Measurements from ENCODE around the gene FUT3. TPM values are rescaled to one million over a fixed set of nuclear protein-coding genes. Genes with fewer than 3 reads are reported as not detected.

FUT3 gene
- total RNA-seq, 1 donor from 2014 or later, result 1.4 TPM

DNA sequence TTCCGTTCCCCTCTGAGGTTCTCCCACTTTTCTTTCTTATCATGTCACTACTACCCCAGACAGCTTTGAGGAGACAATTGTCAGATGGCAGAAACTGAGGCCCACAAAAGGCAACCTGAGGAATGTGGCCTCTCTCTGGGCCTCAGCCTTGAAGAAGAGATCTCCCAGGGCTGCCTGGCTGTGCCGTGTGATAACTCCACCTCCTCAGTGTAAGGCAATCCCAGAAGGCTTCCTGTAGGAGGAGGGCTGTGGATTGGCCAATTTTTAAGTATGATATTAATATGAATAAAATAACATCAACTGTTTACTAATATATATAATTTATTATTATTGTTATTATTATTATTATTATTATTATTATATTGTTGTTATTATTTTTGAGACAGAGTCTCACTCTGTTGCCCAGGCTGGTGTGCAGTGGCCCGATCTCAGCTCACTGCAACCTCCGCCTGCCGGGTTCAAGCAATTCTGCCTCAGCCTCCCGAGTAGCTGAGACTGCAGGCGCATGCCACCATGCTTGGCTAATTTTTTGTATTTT is 55.8 kb downstream of the FUT3 start:
- TF ChIP-seq, protein P1, sequence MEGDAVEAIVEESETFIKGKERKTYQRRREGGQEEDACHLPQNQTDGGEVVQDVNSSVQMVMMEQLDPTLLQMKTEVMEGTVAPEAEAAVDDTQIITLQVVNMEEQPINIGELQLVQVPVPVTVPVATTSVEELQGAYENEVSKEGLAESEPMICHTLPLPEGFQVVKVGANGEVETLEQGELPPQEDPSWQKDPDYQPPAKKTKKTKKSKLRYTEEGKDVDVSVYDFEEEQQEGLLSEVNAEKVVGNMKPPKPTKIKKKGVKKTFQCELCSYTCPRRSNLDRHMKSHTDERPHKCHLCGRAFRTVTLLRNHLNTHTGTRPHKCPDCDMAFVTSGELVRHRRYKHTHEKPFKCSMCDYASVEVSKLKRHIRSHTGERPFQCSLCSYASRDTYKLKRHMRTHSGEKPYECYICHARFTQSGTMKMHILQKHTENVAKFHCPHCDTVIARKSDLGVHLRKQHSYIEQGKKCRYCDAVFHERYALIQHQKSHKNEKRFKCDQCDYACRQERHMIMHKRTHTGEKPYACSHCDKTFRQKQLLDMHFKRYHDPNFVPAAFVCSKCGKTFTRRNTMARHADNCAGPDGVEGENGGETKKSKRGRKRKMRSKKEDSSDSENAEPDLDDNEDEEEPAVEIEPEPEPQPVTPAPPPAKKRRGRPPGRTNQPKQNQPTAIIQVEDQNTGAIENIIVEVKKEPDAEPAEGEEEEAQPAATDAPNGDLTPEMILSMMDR (conservative IDR thresholded peaks at IDR 0.05; ENCODE audit: low read depth, low read length), result no peak
- H3K4me3 ChIP-seq (ENCODE audit: low read depth, low read length), result no peak overlapping the region
- DNase-seq (ENCODE audit: low read depth), result no peak

DNA sequence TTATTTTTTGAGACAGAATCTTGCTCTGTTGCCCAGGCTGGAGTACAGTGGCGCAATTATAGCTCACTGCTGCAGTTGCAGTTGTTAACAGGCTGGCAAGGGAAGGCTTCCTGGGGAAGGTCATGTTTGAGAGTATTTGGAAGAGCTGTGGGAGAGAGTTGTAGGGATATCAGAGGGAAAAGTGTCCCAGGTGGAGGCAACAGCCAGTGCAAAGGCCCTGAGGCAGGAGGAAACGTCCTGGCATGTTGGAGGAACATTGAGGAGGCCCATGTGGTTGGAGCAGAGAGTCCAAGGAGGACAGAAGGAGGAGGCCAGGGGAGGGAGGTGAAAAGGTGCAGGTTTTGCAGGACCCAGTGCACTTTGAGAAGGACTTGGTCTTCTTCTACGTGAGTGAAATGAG is 58.1 kb downstream of the FUT3 start:
- DNase-seq (ENCODE audit: low read depth), result no peak
- no peak overlapping the region for H3K4me3 ChIP-seq (ENCODE audit: low read depth, low read length)
- TF ChIP-seq, protein P1 (conservative IDR thresholded peaks at IDR 0.05; ENCODE audit: low read depth, low read length), result no peak

Other genes starting within 250 kb of the FUT3 start
- 17.6 and 20.5 TPM in 2 replicates for gene SAFB2, start 228.7 kb downstream of the FUT3 start, total RNA-seq
- gene SAFB, start 228.4 kb downstream of the FUT3 start, total RNA-seq, result 58.6 and 65.6 TPM in 2 replicates
- 61.2 and 67.6 TPM in 2 replicates for gene MICOS13, start 170.9 kb downstream of the FUT3 start, total RNA-seq
- gene HSD11B1L, start 170.4 kb downstream of the FUT3 start, total RNA-seq, result 4.3 and 13.5 TPM in 2 replicates
- gene RPL36, start 161.2 kb downstream of the FUT3 start, total RNA-seq, result 808 and 1,224 TPM in 2 replicates
- 115 and 134 TPM in 2 replicates for gene LONP1, start 131.3 kb downstream of the FUT3 start, total RNA-seq
- gene CATSPERD, start 130.8 kb downstream of the FUT3 start, total RNA-seq, result 0.65 TPM in 1 of 2 replicates, not detected in the other
- gene PRR22, start 66.7 kb downstream of the FUT3 start, total RNA-seq, result 1.5 TPM in 1 of 2 replicates, not detected in the other
- 35.1 and 56.8 TPM in 2 replicates for gene DUS3L, start 60.3 kb downstream of the FUT3 start, total RNA-seq
- 0.69 and 0.94 TPM in 2 replicates for gene NRTN, start 46.4 kb downstream of the FUT3 start, total RNA-seq
- not detected in 2 replicates for gene FUT6, start 11.7 kb downstream of the FUT3 start, total RNA-seq
- not detected in 2 replicates for gene FUT5, start 19.1 kb upstream of the FUT3 start, total RNA-seq
- gene NDUFA11, start 52.3 kb upstream of the FUT3 start, total RNA-seq, result 246 and 384 TPM in 2 replicates
- 0.87 and 2.2 TPM in 2 replicates for gene VMAC, start 53.4 kb upstream of the FUT3 start, total RNA-seq
- 4.2 and 10.5 TPM in 2 replicates for gene CAPS, start 62.8 kb upstream of the FUT3 start, total RNA-seq
- gene RANBP3, start 126.7 kb upstream of the FUT3 start, total RNA-seq, result 77.3 and 81.9 TPM in 2 replicates